HEK293 (cell line): ENCODE results near the gene FAM120C.
A peak's percentile ranks its signal among the peaks of the same experiment; 100 is the strongest.

Experiments
- GLI4 ChIP-seq: fragments of 450-650 bp; formaldehyde crosslinking; IDR thresholded peaks from 2 replicates; pipeline ENCODE4 v1.5.1; 2016; ENCODE audit warnings: missing biosample characterization, missing genetic modification characterization
- REST ChIP-seq: fragments of 450-650 bp; formaldehyde crosslinking; IDR thresholded peaks from 2 replicates; pipeline ENCODE4 v1.5.1; 2016; ENCODE audit warnings: missing biosample characterization, missing genetic modification characterization
- SCRT2 ChIP-seq: fragments of 450-650 bp; formaldehyde crosslinking; IDR thresholded peaks from 2 replicates; pipeline ENCODE4 v1.5.1; 2016; ENCODE audit warnings: missing biosample characterization, missing genetic modification characterization
- ZNF302 ChIP-seq: fragments of 450-650 bp; formaldehyde crosslinking; IDR thresholded peaks from 2 replicates; pipeline ENCODE4 v1.5.1; 2016; ENCODE audit warnings: missing biosample characterization, missing genetic modification characterization, low read depth
- ZNF488 ChIP-seq: fragments of 450-650 bp; formaldehyde crosslinking; IDR thresholded peaks from 2 replicates; pipeline ENCODE4 v1.5.1; 2016; ENCODE audit warnings: missing biosample characterization, missing genetic modification characterization
- ZNF510 ChIP-seq: fragments of 450-650 bp; formaldehyde crosslinking; IDR thresholded peaks from 2 replicates; pipeline ENCODE4 v1.5.1; 2018; ENCODE audit warnings: mild to moderate bottlenecking, missing genetic modification characterization, missing biosample characterization; ENCODE audit not compliant: insufficient replicate concordance
- ZSCAN30 ChIP-seq: fragments of 450-650 bp; IDR thresholded peaks from 2 replicates; pipeline ENCODE4 v1.5.1; 2018; ENCODE audit warnings: missing biosample characterization, mild to moderate bottlenecking, missing genetic modification characterization, moderate library complexity
- TF ChIP-seq, protein P1 (sequence below): fragments of 450-650 bp; formaldehyde crosslinking; IDR thresholded peaks from 2 replicates; pipeline ENCODE4 v1.5.1; 2016; ENCODE audit warnings: missing biosample characterization, missing genetic modification characterization
- TF ChIP-seq, protein P2 (sequence below): fragments of 450-650 bp; formaldehyde crosslinking; IDR thresholded peaks from 2 replicates; pipeline ENCODE4 v1.5.1; 2017; ENCODE audit warnings: missing biosample characterization, missing genetic modification characterization

DNA sequence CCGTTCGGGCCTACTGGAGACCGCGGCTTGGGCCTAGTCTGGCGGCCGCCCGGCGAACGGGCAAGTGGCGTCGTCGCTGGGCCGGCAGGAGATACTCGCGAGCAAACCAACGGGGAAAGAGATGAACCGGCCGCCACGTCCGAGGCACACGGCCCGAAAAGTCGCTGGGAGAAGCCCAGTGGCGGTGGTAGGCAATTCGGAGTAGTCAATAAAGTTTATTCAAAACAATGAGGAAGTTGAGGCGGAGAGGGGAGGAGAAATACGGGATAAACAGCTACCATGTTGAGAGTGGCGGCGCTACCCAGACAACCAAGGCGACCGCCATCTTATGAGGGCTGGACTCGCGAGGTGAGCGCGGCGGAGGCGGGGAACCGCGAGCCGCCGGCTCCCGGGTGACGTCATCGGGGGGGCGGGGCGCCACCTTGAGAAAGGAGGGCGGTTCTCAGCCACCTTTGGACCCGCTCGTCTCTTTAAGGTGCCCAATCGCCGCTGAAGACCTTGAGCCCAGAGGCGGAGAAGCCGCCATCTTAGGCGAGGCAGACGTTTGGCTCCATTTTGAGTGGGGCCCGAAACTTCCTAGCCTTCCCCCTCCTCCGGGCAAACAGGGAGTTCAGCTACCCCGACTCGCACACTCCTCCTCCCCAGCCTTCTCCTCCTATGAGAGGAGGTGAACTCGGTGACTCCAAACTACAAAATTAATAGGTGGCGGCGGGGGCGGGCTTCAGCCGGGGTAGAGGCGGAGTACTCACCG, 138.8 kb downstream of the FAM120C start, which contains the start of gene PHF8:
- TF ChIP-seq, protein P1, sequence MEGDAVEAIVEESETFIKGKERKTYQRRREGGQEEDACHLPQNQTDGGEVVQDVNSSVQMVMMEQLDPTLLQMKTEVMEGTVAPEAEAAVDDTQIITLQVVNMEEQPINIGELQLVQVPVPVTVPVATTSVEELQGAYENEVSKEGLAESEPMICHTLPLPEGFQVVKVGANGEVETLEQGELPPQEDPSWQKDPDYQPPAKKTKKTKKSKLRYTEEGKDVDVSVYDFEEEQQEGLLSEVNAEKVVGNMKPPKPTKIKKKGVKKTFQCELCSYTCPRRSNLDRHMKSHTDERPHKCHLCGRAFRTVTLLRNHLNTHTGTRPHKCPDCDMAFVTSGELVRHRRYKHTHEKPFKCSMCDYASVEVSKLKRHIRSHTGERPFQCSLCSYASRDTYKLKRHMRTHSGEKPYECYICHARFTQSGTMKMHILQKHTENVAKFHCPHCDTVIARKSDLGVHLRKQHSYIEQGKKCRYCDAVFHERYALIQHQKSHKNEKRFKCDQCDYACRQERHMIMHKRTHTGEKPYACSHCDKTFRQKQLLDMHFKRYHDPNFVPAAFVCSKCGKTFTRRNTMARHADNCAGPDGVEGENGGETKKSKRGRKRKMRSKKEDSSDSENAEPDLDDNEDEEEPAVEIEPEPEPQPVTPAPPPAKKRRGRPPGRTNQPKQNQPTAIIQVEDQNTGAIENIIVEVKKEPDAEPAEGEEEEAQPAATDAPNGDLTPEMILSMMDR (tag by site-specific recombination): peak; percentile 76
- TF ChIP-seq GLI4 (tag by site-specific recombination) (peak; percentile 77; the same call in 1 of the 2 replicates), ZNF302 (tag by site-specific recombination) (no peak), REST (tag by site-specific recombination) (no peak), SCRT2 (tag by site-specific recombination) (0 out of 2 replicates have a peak, but pooled peaks have one; percentile 21), ZNF510 (tag by site-specific recombination) (no peak), ZSCAN30 (peak; percentile 93), ZNF488 (tag by site-specific recombination) (no peak)
- TF ChIP-seq, protein P2, sequence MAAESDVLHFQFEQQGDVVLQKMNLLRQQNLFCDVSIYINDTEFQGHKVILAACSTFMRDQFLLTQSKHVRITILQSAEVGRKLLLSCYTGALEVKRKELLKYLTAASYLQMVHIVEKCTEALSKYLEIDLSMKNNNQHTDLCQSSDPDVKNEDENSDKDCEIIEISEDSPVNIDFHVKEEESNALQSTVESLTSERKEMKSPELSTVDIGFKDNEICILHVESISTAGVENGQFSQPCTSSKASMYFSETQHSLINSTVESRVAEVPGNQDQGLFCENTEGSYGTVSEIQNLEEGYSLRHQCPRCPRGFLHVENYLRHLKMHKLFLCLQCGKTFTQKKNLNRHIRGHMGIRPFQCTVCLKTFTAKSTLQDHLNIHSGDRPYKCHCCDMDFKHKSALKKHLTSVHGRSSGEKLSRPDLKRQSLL: peak; percentile 60; the same call in 1 of the 2 replicates
